Stimulated activated naive B cell treated with anti-CD40 and anti-IgM and Interleukin-4, amounts not matched to agents 10 μg/mL and 1 μg/mL and 100 μg/mL, for 72 hours (primary cell): ENCODE measurements around the gene GFRA1.

Experiments used
- ATAC-seq, 2 donors: fragments of 150-1000 bp; cut with Tn5 transposase; replicated peaks; 2 replicates each; pipeline ENCODE4 v1.10.0; 2021; ENCODE audit warnings: moderate library complexity in 1 of 2
- DNase-seq: peaks from one replicate; pipeline ENCODE4 v3.0.0; 2021
- H3K27ac Mint-ChIP-seq: one replicate; pipeline ENCODE4 v1.8.0; 2022; ENCODE audit warnings: mild to moderate bottlenecking, mixed read lengths
- H3K27me3 Mint-ChIP-seq, 2 donors: one replicate each; pipeline ENCODE4 v1.8.0; 2022; ENCODE audit warnings: mixed read lengths in 2 of 2
- H3K36me3 Mint-ChIP-seq, 2 donors: one replicate each; pipeline ENCODE4 v1.8.0; 2022; ENCODE audit warnings: mixed read lengths in 2 of 2, mild to moderate bottlenecking in 1 of 2
- H3K4me1 Mint-ChIP-seq, 2 donors: one replicate each; pipeline ENCODE4 v1.8.0; 2022; ENCODE audit warnings: mixed read lengths in 2 of 2, mild to moderate bottlenecking in 1 of 2
- H3K4me3 Mint-ChIP-seq, 2 donors: one replicate each; pipeline ENCODE4 v1.8.0; 2022; ENCODE audit warnings: mild to moderate bottlenecking in 2 of 2, mixed read lengths in 2 of 2, moderate library complexity in 1 of 2
- H3K9me3 Mint-ChIP-seq, 2 donors: one replicate each; pipeline ENCODE4 v1.8.0; 2022; ENCODE audit warnings: mixed read lengths in 2 of 2, mild to moderate bottlenecking in 1 of 2

Gene GFRA1

GRCh38 chr10:116079355-116079754, 193.7 kb downstream of the GFRA1 start:
- no peaks in the 10 kb centered on the region for H3K36me3 Mint-ChIP-seq
- no peaks in the 10 kb centered on the region for H3K27me3 Mint-ChIP-seq
- H3K9me3 Mint-ChIP-seq: peaks cover 0 to 1% of the 10 kb centered on the region in 2 donors
- DNase-seq: no peak
- H3K4me3 Mint-ChIP-seq: no peak overlapping the region
- ATAC-seq: no peak
- no peak overlapping the region for H3K27ac Mint-ChIP-seq
- no peaks in the 10 kb centered on the region for H3K4me1 Mint-ChIP-seq

- DNase-seq (no peak), ATAC-seq (no peak)
- Mint-ChIP-seq H3K27me3 (no peaks in the 10 kb centered on the region), H3K27ac (no peak overlapping the region), H3K4me1 (no peaks in the 10 kb centered on the region), H3K36me3 (no peaks in the 10 kb centered on the region), H3K4me3 (no peak overlapping the region), H3K9me3 (peaks cover 0 to 1% of the 10 kb centered on the region in 2 donors)
Observed at GRCh38 chr10:116076621-116077020, 196.4 kb downstream of the GFRA1 start.

DNA sequence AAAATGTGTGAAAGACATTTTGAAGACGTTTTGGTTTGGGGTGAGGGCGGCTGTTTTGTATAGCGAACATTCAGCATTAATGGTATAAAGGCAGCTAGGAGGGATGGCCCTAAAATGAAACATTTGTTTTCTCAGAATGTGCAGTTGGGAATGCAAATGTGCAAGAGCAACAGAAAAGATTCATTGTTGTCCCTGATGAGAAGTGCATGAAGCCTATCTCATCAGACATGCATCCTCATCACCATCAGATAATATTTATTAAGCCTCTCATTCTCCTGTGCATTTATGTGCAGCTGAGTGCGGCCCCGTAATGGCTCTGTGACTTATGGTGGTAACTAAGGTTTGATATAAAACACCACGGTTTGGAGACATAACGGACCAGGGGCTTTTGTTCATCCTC, 199.5 kb downstream of the GFRA1 start:
- H3K27me3 Mint-ChIP-seq: no peaks in the 10 kb centered on the region

DNA sequence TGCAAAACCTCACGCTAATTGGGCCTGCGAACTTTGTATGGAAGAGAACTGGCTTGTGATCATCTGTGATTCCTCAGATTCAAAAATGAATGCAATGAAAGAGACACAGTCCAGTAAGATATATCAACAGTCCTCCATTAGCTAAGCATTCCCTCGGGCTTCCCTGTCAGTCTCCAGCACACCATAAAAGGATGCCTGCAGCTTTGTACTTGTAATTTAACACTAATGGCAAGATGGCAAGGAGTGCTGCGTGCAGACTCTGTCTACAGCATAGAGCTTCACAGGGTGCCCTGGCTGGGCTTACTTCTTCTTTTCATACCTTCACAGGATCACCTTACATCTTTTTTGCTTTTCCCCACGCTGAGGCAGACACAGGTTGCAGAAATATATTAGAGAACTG, 200.0 kb downstream of the GFRA1 start:
- Mint-ChIP-seq H3K27me3 (no peaks in the 10 kb centered on the region), H3K4me1 (no peaks in the 10 kb centered on the region), H3K9me3 (no peaks in the 10 kb centered on the region), H3K36me3 (no peaks in the 10 kb centered on the region), H3K27ac (no peak overlapping the region), H3K4me3 (no peak overlapping the region)
- no peak for DNase-seq
- no peak for ATAC-seq

More for the DNA sequence above, 199.5 kb downstream of the GFRA1 start:
- Mint-ChIP-seq H3K4me3 (no peak overlapping the region), H3K36me3 (no peaks in the 10 kb centered on the region), H3K9me3 (no peaks in the 10 kb centered on the region), H3K4me1 (no peaks in the 10 kb centered on the region), H3K27ac (no peak overlapping the region)
- DNase-seq (no peak), ATAC-seq (no peak)

DNA sequence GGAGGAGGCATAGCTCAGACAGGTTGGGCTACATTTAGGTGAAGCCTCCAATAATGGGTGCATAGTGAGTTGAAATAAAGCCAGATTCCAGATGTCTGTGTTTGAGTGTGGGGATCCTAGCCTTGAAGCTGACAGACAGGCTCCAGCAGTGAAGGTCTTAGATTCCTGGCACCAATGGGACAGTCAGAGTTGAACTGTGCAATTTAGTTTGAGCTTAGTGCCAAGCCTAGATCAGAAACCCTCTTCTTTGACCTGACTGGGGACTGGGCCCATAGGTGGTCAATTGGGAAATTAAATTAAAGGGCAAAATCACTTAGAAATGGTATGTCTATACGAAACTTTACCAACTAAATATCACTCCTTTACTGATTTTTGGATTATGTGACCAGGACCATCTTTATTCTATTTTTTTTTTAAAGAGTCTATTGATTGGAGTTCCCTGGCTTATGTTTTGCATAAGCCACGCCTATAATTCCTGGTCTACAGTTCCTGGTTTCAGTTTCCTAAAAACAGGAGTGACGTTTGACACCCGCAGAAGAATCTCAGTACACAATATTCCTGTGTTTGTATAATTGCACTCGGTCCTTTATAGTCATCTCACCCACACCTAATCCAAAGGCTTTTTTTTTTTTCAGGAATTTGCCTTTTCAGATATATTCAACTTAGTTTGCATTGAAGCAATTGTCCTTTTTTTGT, 201.4 kb downstream of the GFRA1 start:
- no peak for DNase-seq
- Mint-ChIP-seq H3K4me1 (no peaks in the 10 kb centered on the region), H3K27me3 (no peaks in the 10 kb centered on the region), H3K4me3 (no peak overlapping the region), H3K36me3 (no peaks in the 10 kb centered on the region), H3K9me3 (no peaks in the 10 kb centered on the region), H3K27ac (no peak overlapping the region)
- no peak for ATAC-seq

DNA sequence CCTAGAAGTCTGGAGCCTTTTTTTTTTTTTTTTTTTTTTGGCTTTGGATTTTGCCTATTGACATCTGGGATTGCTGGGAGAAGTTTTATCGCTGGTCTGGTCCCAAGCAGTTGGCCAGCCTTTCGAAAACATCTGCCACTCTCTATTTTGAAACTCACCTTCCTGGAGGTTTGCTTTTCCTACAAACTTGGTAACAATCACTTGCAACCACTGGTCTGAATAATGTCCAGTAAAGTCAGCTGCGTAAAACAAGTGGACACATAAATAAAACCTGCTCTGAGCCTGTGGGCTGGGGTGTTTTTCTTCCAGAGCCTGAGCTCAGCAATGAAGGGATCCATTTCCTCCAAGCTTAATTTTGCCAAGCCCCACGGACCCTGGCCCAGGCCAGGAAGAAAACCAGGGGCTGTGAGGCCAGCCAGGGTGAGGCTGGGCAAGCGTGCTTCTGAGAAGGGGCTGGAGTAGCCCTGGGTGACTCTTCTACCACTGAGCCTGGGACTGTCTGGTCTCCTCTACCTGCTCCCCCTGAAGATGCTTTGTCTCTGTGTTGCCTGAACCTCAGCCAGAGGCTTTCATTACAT, 202.2 kb downstream of the GFRA1 start:
- ATAC-seq: no peak
- no peak for DNase-seq
- Mint-ChIP-seq H3K27me3 (no peaks in the 10 kb centered on the region), H3K36me3 (no peaks in the 10 kb centered on the region), H3K27ac (no peak overlapping the region), H3K4me3 (no peak overlapping the region), H3K9me3 (no peaks in the 10 kb centered on the region), H3K4me1 (no peaks in the 10 kb centered on the region)

DNA sequence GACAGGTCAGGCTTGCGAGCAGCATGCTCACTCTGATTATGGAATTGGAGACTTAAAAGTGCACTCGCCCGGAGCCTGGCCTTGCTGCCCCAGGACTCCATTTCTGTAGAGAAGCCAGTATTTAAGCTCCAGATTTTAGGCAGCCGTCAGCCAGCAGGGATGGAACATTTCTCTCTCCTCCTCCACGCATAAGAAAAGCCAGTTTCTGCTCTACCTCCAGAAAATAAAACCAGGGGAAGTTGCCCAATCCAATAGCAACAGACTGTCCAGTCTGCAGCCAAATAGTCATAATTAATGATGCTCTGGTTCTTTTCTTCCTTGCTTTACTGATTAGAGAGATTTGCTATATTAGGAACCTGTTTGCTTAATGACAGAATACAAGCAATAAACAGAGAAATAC, 203.2 kb downstream of the GFRA1 start:
- DNase-seq: no peak
- H3K9me3 Mint-ChIP-seq: no peaks in the 10 kb centered on the region
- H3K27me3 Mint-ChIP-seq: no peaks in the 10 kb centered on the region
- H3K36me3 Mint-ChIP-seq: no peaks in the 10 kb centered on the region
- no peak overlapping the region for H3K4me3 Mint-ChIP-seq
- no peaks in the 10 kb centered on the region for H3K4me1 Mint-ChIP-seq
- no peak overlapping the region for H3K27ac Mint-ChIP-seq
- no peak for ATAC-seq

- Mint-ChIP-seq H3K9me3 (no peaks in the 10 kb centered on the region), H3K4me1 (no peaks in the 10 kb centered on the region), H3K27ac (no peak overlapping the region), H3K27me3 (no peaks in the 10 kb centered on the region), H3K4me3 (no peak overlapping the region), H3K36me3 (no peaks in the 10 kb centered on the region)
- no peak for ATAC-seq
- DNase-seq: no peak
Observed at GRCh38 chr10:116067825-116068224, 205.2 kb downstream of the GFRA1 start.

DNA sequence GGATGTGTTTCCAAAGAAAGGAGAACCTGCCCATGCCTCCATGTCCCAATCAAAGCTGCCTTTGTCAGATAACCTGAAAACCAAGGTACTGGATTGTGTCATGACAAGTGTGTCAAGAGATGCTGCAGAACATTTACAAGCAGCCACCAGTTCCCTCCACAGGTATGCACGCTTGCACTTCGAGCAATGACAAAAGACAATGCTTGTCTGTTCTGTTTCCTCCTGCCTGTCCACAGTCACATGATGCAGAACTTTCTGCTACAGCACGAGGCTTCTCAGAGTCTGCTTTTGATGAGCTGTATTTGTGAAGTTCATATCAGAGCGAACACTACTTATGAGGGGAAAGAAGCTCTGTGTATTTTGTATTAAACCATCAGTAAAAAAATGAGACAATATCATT, 209.9 kb downstream of the GFRA1 start:
- Mint-ChIP-seq H3K27me3 (no peaks in the 10 kb centered on the region), H3K4me3 (no peak overlapping the region), H3K9me3 (no peaks in the 10 kb centered on the region), H3K36me3 (no peaks in the 10 kb centered on the region), H3K27ac (no peak overlapping the region), H3K4me1 (no peaks in the 10 kb centered on the region)
- no peak for ATAC-seq
- no peak for DNase-seq

- ATAC-seq: no peak
- Mint-ChIP-seq H3K27ac (no peak overlapping the region), H3K27me3 (no peaks in the 10 kb centered on the region), H3K36me3 (no peaks in the 10 kb centered on the region), H3K4me1 (no peaks in the 10 kb centered on the region), H3K4me3 (no peak overlapping the region), H3K9me3 (no peaks in the 10 kb centered on the region)
- DNase-seq: no peak
Observed at GRCh38 chr10:116060864-116061263, 212.1 kb downstream of the GFRA1 start.

DNA sequence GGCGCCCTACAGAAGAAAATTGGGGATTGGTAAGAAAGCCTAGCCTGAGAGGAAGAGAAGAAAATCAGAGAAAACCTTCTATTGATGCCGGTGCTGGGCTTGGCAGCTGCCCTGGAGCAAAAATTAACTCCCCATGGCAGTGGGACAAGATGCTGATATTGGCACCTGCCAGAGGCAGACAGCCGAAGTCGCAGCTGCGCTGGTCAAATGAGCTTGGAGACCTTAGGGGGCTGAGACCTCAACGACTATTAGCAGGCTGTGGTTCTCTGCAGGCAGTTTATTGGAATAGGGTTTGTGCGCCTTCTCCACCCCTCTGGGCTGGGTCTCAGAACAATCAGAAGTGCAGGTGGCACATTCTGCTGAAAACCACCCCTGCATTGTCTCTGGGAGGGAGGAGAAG, 213.7 kb downstream of the GFRA1 start:
- ATAC-seq (no peak), DNase-seq (no peak)
- H3K9me3 Mint-ChIP-seq: no peaks in the 10 kb centered on the region
- no peaks in the 10 kb centered on the region for H3K36me3 Mint-ChIP-seq
- no peaks in the 10 kb centered on the region for H3K27me3 Mint-ChIP-seq
- H3K4me1 Mint-ChIP-seq: no peaks in the 10 kb centered on the region
- H3K27ac Mint-ChIP-seq: no peak overlapping the region
- H3K4me3 Mint-ChIP-seq: no peak overlapping the region

GRCh38 chr10:116056445-116057293, 216.3 kb downstream of the GFRA1 start:
- ATAC-seq: no peak
- H3K9me3 Mint-ChIP-seq: no peaks in the 10 kb centered on the region
- H3K4me1 Mint-ChIP-seq: no peaks in the 10 kb centered on the region
- H3K4me3 Mint-ChIP-seq: no peak overlapping the region
- no peak overlapping the region for H3K27ac Mint-ChIP-seq
- no peak for DNase-seq
- H3K27me3 Mint-ChIP-seq: no peaks in the 10 kb centered on the region
- no peaks in the 10 kb centered on the region for H3K36me3 Mint-ChIP-seq

GRCh38 chr10:116055917-116056252, 217.1 kb downstream of the GFRA1 start:
- DNase-seq (no peak), ATAC-seq (no peak)
- Mint-ChIP-seq H3K27ac (no peak overlapping the region), H3K4me1 (no peaks in the 10 kb centered on the region), H3K9me3 (peaks cover 0 to 2% of the 10 kb centered on the region in 2 donors), H3K27me3 (no peaks in the 10 kb centered on the region), H3K36me3 (no peaks in the 10 kb centered on the region), H3K4me3 (no peak overlapping the region)

DNA sequence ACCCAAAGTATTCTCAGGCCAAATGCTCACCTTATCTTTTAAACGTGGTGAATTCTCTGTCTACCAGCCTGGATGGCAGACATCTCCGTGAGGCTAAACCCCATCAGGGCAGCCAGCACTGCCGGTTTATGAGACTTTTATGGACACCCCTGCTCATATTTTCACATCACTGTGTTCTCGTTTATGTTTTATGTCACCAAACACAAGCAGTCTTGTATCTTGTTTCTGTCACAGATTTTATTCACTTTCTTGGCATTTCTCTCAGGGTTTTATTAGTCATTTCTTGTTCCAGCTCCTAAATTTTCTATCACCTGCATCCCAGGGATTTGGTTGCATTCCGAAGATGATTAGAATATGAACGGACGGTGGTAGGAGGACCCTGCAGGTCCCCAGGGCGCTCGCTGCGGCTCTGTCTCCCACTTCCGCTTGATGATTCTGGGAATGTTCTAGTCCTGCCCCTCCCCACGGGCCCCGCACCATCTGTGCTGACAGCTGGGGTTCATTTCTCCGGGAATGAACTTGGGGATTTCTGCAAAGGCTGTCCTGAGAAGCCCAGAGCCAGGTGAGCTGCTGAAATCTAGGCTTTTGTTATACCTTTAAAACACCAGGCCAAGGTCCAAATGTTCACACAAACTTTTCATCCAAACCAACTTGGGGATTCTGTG, 217.6 kb downstream of the GFRA1 start:
- DNase-seq (no peak), ATAC-seq (no peak)
- no peak overlapping the region for H3K27ac Mint-ChIP-seq
- H3K27me3 Mint-ChIP-seq: no peaks in the 10 kb centered on the region
- no peaks in the 10 kb centered on the region for H3K4me1 Mint-ChIP-seq
- H3K36me3 Mint-ChIP-seq: no peaks in the 10 kb centered on the region
- H3K4me3 Mint-ChIP-seq: no peak overlapping the region
- peaks cover 0 to 2% of the 10 kb centered on the region in 2 donors for H3K9me3 Mint-ChIP-seq
